ENCODE measurements around the gene AUTS2. TPM values are rescaled to one million over a fixed set of nuclear protein-coding genes. Genes with fewer than 3 reads are reported as not detected.

AUTS2 gene
- polyA plus RNA-seq, 1 donor from 2014 or later = 97.3 TPM

DNA sequence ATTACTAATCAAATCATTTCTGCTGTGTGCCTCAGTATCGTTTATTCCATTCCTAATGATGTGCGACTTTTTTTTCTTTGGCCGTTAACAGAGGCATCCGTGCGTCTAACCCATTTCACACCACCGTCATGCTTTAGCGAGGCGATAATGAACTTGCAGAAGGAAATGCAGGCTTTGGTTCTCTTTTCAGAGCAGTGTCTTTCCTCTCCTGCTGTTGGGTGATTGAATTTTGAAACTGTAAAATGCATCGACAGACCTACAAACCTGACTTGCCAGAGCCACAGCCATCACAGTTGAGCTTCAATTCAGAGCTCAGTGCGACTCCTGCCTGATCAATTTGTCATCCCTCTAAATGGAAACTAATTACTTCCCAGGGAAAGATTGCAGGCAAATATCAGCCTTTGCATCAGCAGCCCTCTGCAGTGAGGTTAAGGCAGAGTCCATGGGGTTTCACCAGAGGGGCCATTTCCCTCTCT is 1047.6 kb downstream of the AUTS2 start:
- Histone ChIP-seq H3K36me3 (ENCODE audit: insufficient read depth, low read length) (peaks cover 6% of the 10 kb centered on the region), H3K79me2 (replicated peaks; ENCODE audit: insufficient read depth, low read length) (peaks cover 80% of the 10 kb centered on the region), H3K4me3 (ENCODE audit: low read length) (peak overlapping the region; percentile 43), H3F3A (ENCODE audit: insufficient read depth, low read length, poor library complexity, severe bottlenecking) (peaks cover 3% of the 10 kb centered on the region), H3K9me3 (ENCODE audit: low read length) (no peaks in the 10 kb centered on the region), H3K4me2 (ENCODE audit: low read length) (peak overlapping the region; percentile 17), H2AFZ (ENCODE audit: low read depth, low read length) (no peak overlapping the region), H4K20me1 (ENCODE audit: insufficient read depth) (peaks cover 4% of the 10 kb centered on the region), H3K27me3 (ENCODE audit: insufficient read depth, low read depth, low read length) (no peaks in the 10 kb centered on the region), H3K9ac (ENCODE audit: low read length) (no peak overlapping the region), H3K9me2 (ENCODE audit: insufficient read depth, low read length) (no peaks in the 10 kb centered on the region), H3K27ac (ENCODE audit: low read length) (peak overlapping the region; percentile 57)
- TF ChIP-seq EP300 (conservative IDR thresholded peaks at IDR 0.05; ENCODE audit: poor library complexity, severe bottlenecking) (peak; percentile 41), RAD21 (conservative IDR thresholded peaks at IDR 0.05) (no peak), EZH2 (IDR thresholded peaks at IDR 0.05; ENCODE audit: borderline replicate concordance, insufficient read depth, low read length, poor library complexity, severe bottlenecking) (no peak)
- TF ChIP-seq, protein P1, sequence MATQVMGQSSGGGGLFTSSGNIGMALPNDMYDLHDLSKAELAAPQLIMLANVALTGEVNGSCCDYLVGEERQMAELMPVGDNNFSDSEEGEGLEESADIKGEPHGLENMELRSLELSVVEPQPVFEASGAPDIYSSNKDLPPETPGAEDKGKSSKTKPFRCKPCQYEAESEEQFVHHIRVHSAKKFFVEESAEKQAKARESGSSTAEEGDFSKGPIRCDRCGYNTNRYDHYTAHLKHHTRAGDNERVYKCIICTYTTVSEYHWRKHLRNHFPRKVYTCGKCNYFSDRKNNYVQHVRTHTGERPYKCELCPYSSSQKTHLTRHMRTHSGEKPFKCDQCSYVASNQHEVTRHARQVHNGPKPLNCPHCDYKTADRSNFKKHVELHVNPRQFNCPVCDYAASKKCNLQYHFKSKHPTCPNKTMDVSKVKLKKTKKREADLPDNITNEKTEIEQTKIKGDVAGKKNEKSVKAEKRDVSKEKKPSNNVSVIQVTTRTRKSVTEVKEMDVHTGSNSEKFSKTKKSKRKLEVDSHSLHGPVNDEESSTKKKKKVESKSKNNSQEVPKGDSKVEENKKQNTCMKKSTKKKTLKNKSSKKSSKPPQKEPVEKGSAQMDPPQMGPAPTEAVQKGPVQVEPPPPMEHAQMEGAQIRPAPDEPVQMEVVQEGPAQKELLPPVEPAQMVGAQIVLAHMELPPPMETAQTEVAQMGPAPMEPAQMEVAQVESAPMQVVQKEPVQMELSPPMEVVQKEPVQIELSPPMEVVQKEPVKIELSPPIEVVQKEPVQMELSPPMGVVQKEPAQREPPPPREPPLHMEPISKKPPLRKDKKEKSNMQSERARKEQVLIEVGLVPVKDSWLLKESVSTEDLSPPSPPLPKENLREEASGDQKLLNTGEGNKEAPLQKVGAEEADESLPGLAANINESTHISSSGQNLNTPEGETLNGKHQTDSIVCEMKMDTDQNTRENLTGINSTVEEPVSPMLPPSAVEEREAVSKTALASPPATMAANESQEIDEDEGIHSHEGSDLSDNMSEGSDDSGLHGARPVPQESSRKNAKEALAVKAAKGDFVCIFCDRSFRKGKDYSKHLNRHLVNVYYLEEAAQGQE (IDR thresholded peaks at IDR 0.05; ENCODE audit: borderline replicate concordance) = no peak

DNA sequence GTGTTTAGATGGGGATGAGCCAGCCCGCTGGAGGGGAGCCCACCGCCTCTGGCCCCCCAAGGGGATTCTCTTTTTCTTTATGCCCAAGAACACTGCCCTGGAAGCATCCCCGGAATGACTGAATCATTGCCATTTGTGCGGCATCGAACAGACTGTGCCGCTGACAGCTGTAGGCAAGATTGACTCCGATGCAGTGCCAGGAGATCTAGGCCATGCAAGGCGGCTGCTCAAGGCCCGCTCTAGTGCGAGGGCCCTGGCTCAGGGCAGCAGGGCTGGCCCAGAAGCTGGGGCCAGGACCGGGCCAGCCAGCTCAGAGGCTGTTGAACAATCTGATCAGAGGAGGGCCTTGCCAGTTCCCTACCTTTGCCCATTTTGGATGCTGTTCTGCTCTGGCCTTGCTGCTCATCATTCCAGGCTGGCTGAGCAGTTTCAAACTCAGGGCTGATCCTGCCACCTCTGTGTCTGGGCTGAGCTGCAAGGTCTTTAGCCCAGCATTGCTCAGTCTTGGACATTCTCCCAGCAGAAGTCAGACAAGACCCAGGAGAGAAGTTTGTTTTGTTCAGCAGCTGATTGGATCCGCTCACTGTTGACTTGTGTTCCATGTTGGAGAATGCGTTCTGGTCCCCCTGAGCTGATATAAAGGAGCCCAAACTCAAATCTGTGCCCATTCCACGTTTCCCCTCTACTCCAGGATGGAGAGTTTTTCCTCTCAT is 1048.4 kb downstream of the AUTS2 start:
- H3K4me3 ChIP-seq (ENCODE audit: low read length) = peak overlapping the region; percentile 43
- no peaks in the 10 kb centered on the region for H3K9me3 ChIP-seq (ENCODE audit: low read length)
- no peaks in the 10 kb centered on the region for H3K27me3 ChIP-seq (ENCODE audit: insufficient read depth, low read depth, low read length)
- peaks cover 3% of the 10 kb centered on the region for H3F3A ChIP-seq (ENCODE audit: insufficient read depth, low read length, poor library complexity, severe bottlenecking)
- no peak for TF ChIP-seq SMC3 (conservative IDR thresholded peaks at IDR 0.05; ENCODE audit: poor library complexity)
- H4K20me1 ChIP-seq (ENCODE audit: insufficient read depth) = peaks cover 4% of the 10 kb centered on the region
- H3K9me2 ChIP-seq (ENCODE audit: insufficient read depth, low read length) = no peaks in the 10 kb centered on the region
- H2AFZ ChIP-seq (ENCODE audit: low read depth, low read length) = no peak overlapping the region
- peaks cover 83% of the 10 kb centered on the region for H3K79me2 ChIP-seq (replicated peaks; ENCODE audit: insufficient read depth, low read length)
- no peak overlapping the region for H3K9ac ChIP-seq (ENCODE audit: low read length)
- H3K27ac ChIP-seq (ENCODE audit: low read length) = peak overlapping the region; percentile 57
- H3K4me2 ChIP-seq (ENCODE audit: low read length) = no peak overlapping the region
- peaks cover 6% of the 10 kb centered on the region for H3K36me3 ChIP-seq (ENCODE audit: insufficient read depth, low read length)

DNA sequence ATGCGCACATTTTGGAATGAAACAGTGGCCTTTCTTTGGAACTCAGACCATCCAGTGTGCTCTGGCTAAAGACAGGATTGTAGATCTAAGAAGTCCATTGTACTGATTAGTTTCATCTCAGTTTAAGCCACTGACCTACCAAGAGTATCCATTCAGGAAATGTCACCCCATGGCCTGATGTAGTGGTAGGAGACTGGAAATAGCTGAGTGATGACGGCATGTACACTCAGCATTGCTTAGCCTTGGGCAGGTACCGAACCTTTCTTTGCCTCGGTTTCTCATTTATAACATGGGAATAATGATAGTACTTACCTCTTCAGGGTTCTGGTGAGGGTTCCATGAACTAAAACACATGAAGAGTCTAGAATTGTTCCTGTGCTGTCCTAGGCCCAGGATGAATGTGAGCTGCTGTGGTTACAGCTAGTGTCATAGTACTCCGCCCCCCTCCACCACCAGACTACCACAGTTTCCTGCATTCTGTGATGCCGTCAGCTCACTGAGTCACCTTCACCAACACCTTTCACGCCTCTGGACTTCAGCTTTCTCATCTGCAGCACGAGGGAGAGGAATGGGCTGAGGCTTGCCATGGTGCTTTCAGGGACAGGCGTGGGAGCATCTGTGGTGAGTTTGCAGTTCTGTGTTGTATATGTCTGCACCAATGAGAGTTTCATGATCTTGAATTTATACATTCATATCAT is 1049.7 kb downstream of the AUTS2 start:
- Histone ChIP-seq H3K27me3 (ENCODE audit: insufficient read depth, low read depth, low read length) (no peaks in the 10 kb centered on the region), H3K4me3 (ENCODE audit: low read length) (no peak overlapping the region), H4K20me1 (ENCODE audit: insufficient read depth) (peaks cover 4% of the 10 kb centered on the region), H3F3A (ENCODE audit: insufficient read depth, low read length, poor library complexity, severe bottlenecking) (peaks cover 3% of the 10 kb centered on the region), H3K9ac (ENCODE audit: low read length) (no peak overlapping the region), H3K9me2 (ENCODE audit: insufficient read depth, low read length) (no peaks in the 10 kb centered on the region), H3K4me2 (ENCODE audit: low read length) (no peak overlapping the region), H2AFZ (ENCODE audit: low read depth, low read length) (no peak overlapping the region), H3K79me2 (replicated peaks; ENCODE audit: insufficient read depth, low read length) (peaks cover 83% of the 10 kb centered on the region), H3K9me3 (ENCODE audit: low read length) (no peaks in the 10 kb centered on the region), H3K36me3 (ENCODE audit: insufficient read depth, low read length) (peaks cover 6% of the 10 kb centered on the region), H3K27ac (ENCODE audit: low read length) (no peak overlapping the region)
- TF ChIP-seq RAD21 (conservative IDR thresholded peaks at IDR 0.05) (no peak), EZH2 (IDR thresholded peaks at IDR 0.05; ENCODE audit: borderline replicate concordance, insufficient read depth, low read length, poor library complexity, severe bottlenecking) (no peak), MXI1 (conservative IDR thresholded peaks at IDR 0.05; ENCODE audit: poor library complexity, severe bottlenecking) (no peak), POLR2AphosphoS5 (IDR thresholded peaks at IDR 0.05) (no peak), TAF1 (IDR thresholded peaks at IDR 0.05; ENCODE audit: low read depth) (no peak), SMC3 (conservative IDR thresholded peaks at IDR 0.05; ENCODE audit: poor library complexity) (no peak)
- TF ChIP-seq, protein P2, sequence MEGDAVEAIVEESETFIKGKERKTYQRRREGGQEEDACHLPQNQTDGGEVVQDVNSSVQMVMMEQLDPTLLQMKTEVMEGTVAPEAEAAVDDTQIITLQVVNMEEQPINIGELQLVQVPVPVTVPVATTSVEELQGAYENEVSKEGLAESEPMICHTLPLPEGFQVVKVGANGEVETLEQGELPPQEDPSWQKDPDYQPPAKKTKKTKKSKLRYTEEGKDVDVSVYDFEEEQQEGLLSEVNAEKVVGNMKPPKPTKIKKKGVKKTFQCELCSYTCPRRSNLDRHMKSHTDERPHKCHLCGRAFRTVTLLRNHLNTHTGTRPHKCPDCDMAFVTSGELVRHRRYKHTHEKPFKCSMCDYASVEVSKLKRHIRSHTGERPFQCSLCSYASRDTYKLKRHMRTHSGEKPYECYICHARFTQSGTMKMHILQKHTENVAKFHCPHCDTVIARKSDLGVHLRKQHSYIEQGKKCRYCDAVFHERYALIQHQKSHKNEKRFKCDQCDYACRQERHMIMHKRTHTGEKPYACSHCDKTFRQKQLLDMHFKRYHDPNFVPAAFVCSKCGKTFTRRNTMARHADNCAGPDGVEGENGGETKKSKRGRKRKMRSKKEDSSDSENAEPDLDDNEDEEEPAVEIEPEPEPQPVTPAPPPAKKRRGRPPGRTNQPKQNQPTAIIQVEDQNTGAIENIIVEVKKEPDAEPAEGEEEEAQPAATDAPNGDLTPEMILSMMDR (IDR thresholded peaks at IDR 0.05; ENCODE audit: poor library complexity, severe bottlenecking) = no peak
- TF ChIP-seq, protein P1 (IDR thresholded peaks at IDR 0.05; ENCODE audit: borderline replicate concordance) = no peak
